Naive thymus-derived CD4-positive, alpha-beta T cell (primary cell): ENCODE results near the gene GPT2. TPM values are rescaled to one million over a fixed set of nuclear protein-coding genes. Genes with fewer than 3 reads are reported as not detected.
A peak's percentile ranks its signal among the peaks of the same experiment; 100 is the strongest.

Experiments
- ATAC-seq: fragments of 150-1000 bp; cut with Tn5 transposase; 2 replicates; pipeline ENCODE4 v1.10.0; 2021; ENCODE audit warnings: mild to moderate bottlenecking, moderate library complexity
- CTCF ChIA-PET: fragments of 350-600 bp; sonication (Branson Sonifier 250); formaldehyde crosslinking; loops from one replicate; lab custom pipeline; 2021; ENCODE audit warnings: antibody characterized with exemption; lab: Charles Lee
- POLR2A ChIA-PET: fragments of 350-600 bp; sonication (Branson Sonifier 250); formaldehyde crosslinking; loops from one replicate; lab custom pipeline; 2021; ENCODE audit warnings: antibody characterized with exemption, inconsistent platforms; lab: Charles Lee
- DNase-seq, 9 donors: peaks; one replicate each; pipeline versions ENCODE4 v3.0.0 to v3.0.0-alpha.2; 2020 to 2022; ENCODE audit warnings: mixed read lengths in 1 of 9
- H3K27ac ChIP-seq: one replicate; pipeline ENCODE4 v1.7.0; 2013; ENCODE audit warnings: mild to moderate bottlenecking, low read depth, low read length, moderate library complexity
- H3K27me3 ChIP-seq, 2 donors: one replicate each; pipeline ENCODE4 v1.7.0; 2013; ENCODE audit warnings: low read length in 2 of 2, mild to moderate bottlenecking in 2 of 2, moderate library complexity in 2 of 2; ENCODE audit not compliant: control insufficient read depth in 2 of 2, insufficient read depth in 2 of 2
- H3K36me3 ChIP-seq, 3 experiments: 1 replicate in 2 of 3; 2 replicates in 1 of 3; pipeline ENCODE4 v1.7.0; 2013; ENCODE audit warnings: low read length in 3 of 3, mild to moderate bottlenecking in 3 of 3, moderate library complexity in 1 of 3; ENCODE audit not compliant: insufficient read depth in 3 of 3, control insufficient read depth in 2 of 3
- H3K4me1 ChIP-seq, 2 donors: one replicate each; pipeline ENCODE4 v1.7.0; 2013; ENCODE audit warnings: low read length in 2 of 2, mild to moderate bottlenecking in 2 of 2, moderate library complexity in 1 of 2; ENCODE audit not compliant: control insufficient read depth in 2 of 2, insufficient read depth in 2 of 2
- H3K4me3 ChIP-seq: 2 replicates; pipeline ENCODE4 v1.7.0; 2013; ENCODE audit warnings: mild to moderate bottlenecking, low read length
- H3K9me3 ChIP-seq, 3 experiments: 1 replicate in 2 of 3; 2 replicates in 1 of 3; pipeline ENCODE4 v1.7.0; 2013; ENCODE audit warnings: low read length in 3 of 3; ENCODE audit not compliant: control insufficient read depth in 2 of 3
- H3K27ac Mint-ChIP-seq, 9 donors: one replicate each; pipeline ENCODE4 v1.8.0; 2020 to 2022; ENCODE audit warnings: mixed read lengths in 9 of 9, mild to moderate bottlenecking in 8 of 9, moderate library complexity in 5 of 9, inconsistent platforms in 2 of 9
- H3K27me3 Mint-ChIP-seq, 5 donors: one replicate each; pipeline ENCODE4 v1.8.0; 2021 to 2022; ENCODE audit warnings: mixed read lengths in 5 of 5, mild to moderate bottlenecking in 1 of 5
- H3K36me3 Mint-ChIP-seq, 5 donors: one replicate each; pipeline ENCODE4 v1.8.0; 2020 to 2022; ENCODE audit warnings: mixed read lengths in 5 of 5, mild to moderate bottlenecking in 3 of 5, inconsistent platforms in 1 of 5
- H3K4me1 Mint-ChIP-seq, 7 donors: one replicate each; pipeline ENCODE4 v1.8.0; 2020 to 2022; ENCODE audit warnings: mixed read lengths in 7 of 7, mild to moderate bottlenecking in 3 of 7, inconsistent platforms in 1 of 7
- H3K4me3 Mint-ChIP-seq, 10 donors: one replicate each; pipeline ENCODE4 v1.8.0; 2020 to 2022; ENCODE audit warnings: mild to moderate bottlenecking in 10 of 10, mixed read lengths in 10 of 10, moderate library complexity in 6 of 10, inconsistent platforms in 2 of 10
- H3K9me3 Mint-ChIP-seq, 11 donors: one replicate each; pipeline ENCODE4 v1.8.0; 2020 to 2022; ENCODE audit warnings: mixed read lengths in 11 of 11, mild to moderate bottlenecking in 4 of 11, inconsistent platforms in 1 of 11, moderate library complexity in 1 of 11
- intact Hi-C, 2 donors: fragments of 100-400 bp; cut with micrococcal nuclease; formaldehyde crosslinking; loops; one replicate each; pipeline ENCODE4 v1.15.1; 2023
- polyA plus RNA-seq, 2 donors: library from polyadenylated mRNA; unstranded; fragments of 300-500 nt; fragmentation: Illumina TruSeq; gene quantifications; one replicate each; pipeline ENCODE4 v1.2.3, GENCODE V29; 2021
- total RNA-seq, 6 experiments: library from RNA in 5 of 6; stranded (reverse) in 5 of 6; gene quantifications; 1 replicate in 5 of 6; 2 replicates in 1 of 6; pipeline ENCODE4 v1.2.3 and lab custom pipeline; 2021 to 2026

The GPT2 gene
- total and polyA plus RNA-seq, 7 experiments from 2014 or later = 0.40 to 7.7 (median 0.64) TPM

DNA sequence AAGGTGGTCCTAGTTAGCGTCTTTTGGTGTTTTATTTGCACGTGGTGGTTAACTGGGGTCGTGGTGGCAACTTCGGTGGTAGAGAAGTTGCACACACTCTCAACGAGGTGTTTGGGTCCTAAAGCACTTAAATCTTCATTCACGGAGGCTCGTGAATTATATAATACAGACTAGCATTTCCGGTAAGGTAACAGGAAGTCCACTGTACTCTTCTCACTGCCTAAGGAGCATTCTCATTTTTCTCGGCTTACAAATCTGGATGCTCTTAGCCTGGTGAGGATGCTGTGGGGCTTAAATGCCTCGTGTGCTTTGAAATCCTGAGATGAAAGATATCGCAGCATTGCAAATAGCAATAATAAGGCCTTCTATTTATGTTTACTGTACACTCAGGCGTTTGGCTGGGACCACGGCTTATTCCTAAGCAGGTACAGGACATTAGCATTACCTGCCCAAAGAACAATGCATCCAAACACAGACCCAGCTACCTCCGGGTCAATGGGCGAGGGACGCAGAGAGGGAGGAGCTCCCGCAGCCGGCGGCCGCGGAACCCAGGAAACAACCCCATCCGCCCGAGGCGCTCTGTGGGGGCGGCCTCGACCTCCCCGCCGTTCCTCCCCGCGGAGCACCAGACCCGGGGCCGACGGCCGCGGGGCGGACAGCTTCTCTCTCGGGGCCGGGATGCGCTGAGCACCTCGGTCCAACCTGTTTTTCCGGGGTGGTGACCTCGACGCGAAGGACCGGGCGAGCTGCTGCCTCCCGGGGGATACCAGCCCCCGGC, 88.5 kb downstream of the GPT2 start:
- ATAC-seq (peak; percentile 12), DNase-seq (peak; percentile 17 to 69 (median 44))
- H3K4me3 ChIP-seq = peak overlapping the region; percentile 81
- H3K27ac ChIP-seq = peak overlapping the region; percentile 93
- H3K36me3 ChIP-seq = peaks cover 16 to 25% (median 20%) of the 10 kb centered on the region in 3 experiments
- intact Hi-C loops = loop anchor here (1.0 to 10.0 kb wide), 20 partner anchors 11 to 1638 kb away; partner anchors contain the start of genes C16orf87 (in 2 of the 2), ITFG1 (in 2 of the 2), LONP2 (in 2 of the 2) and NETO2 (in 2 of the 2)
- POLR2A ChIA-PET = interaction anchor here (0.6 to 3.5 kb wide), 13 partner anchors 10 to 1394 kb away, joined by 3 to 26 read pairs (median 5); partner anchors contain the start of genes C16orf87, ITFG1, ORC6 and PHKB
- no peaks in the 10 kb centered on the region for H3K9me3 ChIP-seq
- H3K9me3 Mint-ChIP-seq = no peaks in the 10 kb centered on the region
- H3K27me3 Mint-ChIP-seq = no peaks in the 10 kb centered on the region
- H3K27me3 ChIP-seq = no peaks in the 10 kb centered on the region
- H3K4me1 ChIP-seq = peaks cover 26 to 33% of the 10 kb centered on the region in 2 donors
- CTCF ChIA-PET = interaction anchor here (0.8 to 1.2 kb wide), 2 partner anchors 43 to 118 kb away, joined by 3 read pairs; no protein-coding TSS in a partner anchor
- H3K4me1 Mint-ChIP-seq = peaks cover 35 to 77% (median 59%) of the 10 kb centered on the region in 7 donors
- H3K27ac Mint-ChIP-seq = peak overlapping the region; percentile 87 to 99 (median 97)
- peaks cover 0 to 24% (median 17%) of the 10 kb centered on the region in 5 donors for H3K36me3 Mint-ChIP-seq
- H3K4me3 Mint-ChIP-seq = peak overlapping the region; percentile 88 to 98 (median 94)

DNA sequence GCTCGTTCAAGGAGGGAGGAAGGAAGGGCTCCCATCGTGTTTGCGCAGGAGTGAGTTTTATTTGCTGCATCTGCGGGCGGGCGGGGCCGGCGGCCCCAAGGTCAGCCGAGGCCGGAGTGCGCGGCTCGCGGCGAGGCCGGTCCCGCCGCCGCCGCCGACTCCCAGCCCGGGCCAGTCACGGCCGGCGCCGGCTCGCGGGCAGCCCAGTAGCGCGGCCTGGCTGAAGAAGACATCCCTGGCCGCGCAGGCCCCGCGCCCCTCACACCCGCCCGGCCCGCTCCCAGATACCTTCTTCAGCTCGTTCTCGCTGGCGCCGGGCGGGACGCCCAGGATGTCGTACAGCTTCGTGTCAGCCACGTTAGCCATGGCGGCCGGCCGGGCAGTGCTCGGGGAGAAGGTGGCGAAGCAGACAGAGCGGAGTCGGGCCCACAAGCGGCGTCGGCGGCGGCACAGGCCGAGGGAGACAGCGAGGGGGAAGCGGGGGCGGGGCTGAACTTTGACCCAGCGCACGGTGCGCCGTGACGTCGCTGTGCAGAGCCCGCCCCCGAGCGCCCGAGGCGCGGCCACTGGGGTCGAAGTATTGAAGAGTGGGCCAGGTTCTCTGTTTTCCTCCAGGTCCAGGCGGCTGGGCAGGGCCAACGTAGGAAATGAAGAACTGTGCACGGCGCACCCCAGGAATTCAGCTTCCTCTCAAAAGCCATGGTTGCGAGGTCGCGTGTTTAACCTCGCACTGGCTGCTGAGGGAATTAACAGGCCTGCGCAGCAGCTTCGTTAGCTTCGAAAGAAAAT, 89.2 kb downstream of the GPT2 start, which contains the start of gene DNAJA2:
DNAJA2 (minus strand) TSS at position 468 of the 789 bp plus-strand sequence; CDS start at position 366, 102 bp downstream.
- ChIA-PET CTCF (interaction anchor here (1.2 kb wide), 2 partner anchors 64 to 119 kb away, joined by 3 to 6 read pairs; no protein-coding TSS in a partner anchor), POLR2A (interaction anchor here (0.6 to 3.5 kb wide), 19 partner anchors 10 to 1639 kb away, joined by 3 to 26 read pairs (median 5); partner anchors contain the start of genes C16orf87, ITFG1, N4BP1 and ORC6)
- H3K4me1 ChIP-seq = peaks cover 26 to 33% of the 10 kb centered on the region in 2 donors
- H3K9me3 ChIP-seq = no peaks in the 10 kb centered on the region
- no peaks in the 10 kb centered on the region for H3K27me3 ChIP-seq
- ATAC-seq (peak; percentile 98), DNase-seq (peak; percentile 86 to 95 (median 92))
- peak within 1 kb of the TSS; percentile 81 for H3K4me3 ChIP-seq
- peak within 1 kb of the TSS; percentile 93 for H3K27ac ChIP-seq
- Mint-ChIP-seq H3K27ac (peak within 1 kb of the TSS; percentile 87 to 100 (median 99)), H3K27me3 (no peaks in the 10 kb centered on the region), H3K4me3 (peak within 1 kb of the TSS; percentile 88 to 98 (median 95)), H3K36me3 (peaks cover 0 to 24% (median 17%) of the 10 kb centered on the region in 5 donors), H3K4me1 (peaks cover 27 to 70% (median 51%) of the 10 kb centered on the region in 7 donors), H3K9me3 (no peaks in the 10 kb centered on the region)
- intact Hi-C loops = loop anchor here (1.0 to 10.0 kb wide), 20 partner anchors 12 to 1637 kb away; partner anchors contain the start of genes C16orf87 (in 2 of the 2), ITFG1 (in 2 of the 2), LONP2 (in 2 of the 2) and NETO2 (in 2 of the 2)
- peaks cover 8 to 17% (median 12%) of the 10 kb centered on the region in 3 experiments for H3K36me3 ChIP-seq

GRCh38 chr16:46973996-46974324, 89.8 kb downstream of the GPT2 start:
- Histone ChIP-seq H3K27ac (peak overlapping the region; percentile 93), H3K4me3 (peak overlapping the region; percentile 81), H3K4me1 (peaks cover 26 to 31% of the 10 kb centered on the region in 2 donors), H3K27me3 (no peaks in the 10 kb centered on the region), H3K36me3 (peaks cover 3 to 11% (median 7%) of the 10 kb centered on the region in 3 experiments), H3K9me3 (no peaks in the 10 kb centered on the region)
- ChIA-PET CTCF (interaction anchor here (1.2 kb wide), 1 partner anchor 64 kb away, joined by 6 read pairs; no protein-coding TSS in a partner anchor), POLR2A (interaction anchor here (0.5 to 3.5 kb wide), 19 partner anchors 9 to 1639 kb away, joined by 3 to 26 read pairs (median 5); partner anchors contain the start of genes C16orf87, ITFG1, N4BP1 and PHKB)
- DNase-seq = no peak
- H3K27ac Mint-ChIP-seq = peak overlapping the region; percentile 87 to 100 (median 99)
- no peaks in the 10 kb centered on the region for H3K9me3 Mint-ChIP-seq
- peaks cover 27 to 64% (median 47%) of the 10 kb centered on the region in 7 donors for H3K4me1 Mint-ChIP-seq
- H3K36me3 Mint-ChIP-seq = peaks cover 0 to 22% (median 16%) of the 10 kb centered on the region in 5 donors
- intact Hi-C loops = loop anchor here (1.0 to 10.0 kb wide), 21 partner anchors 13 to 1637 kb away; partner anchors contain the start of genes C16orf87 (in 2 of the 2), GPT2 (in 2 of the 2), ITFG1 (in 2 of the 2) and LONP2 (in 2 of the 2)
- H3K4me3 Mint-ChIP-seq = peak overlapping the region; percentile 88 to 97 (median 93)
- ATAC-seq = no peak
- H3K27me3 Mint-ChIP-seq = no peaks in the 10 kb centered on the region

DNA sequence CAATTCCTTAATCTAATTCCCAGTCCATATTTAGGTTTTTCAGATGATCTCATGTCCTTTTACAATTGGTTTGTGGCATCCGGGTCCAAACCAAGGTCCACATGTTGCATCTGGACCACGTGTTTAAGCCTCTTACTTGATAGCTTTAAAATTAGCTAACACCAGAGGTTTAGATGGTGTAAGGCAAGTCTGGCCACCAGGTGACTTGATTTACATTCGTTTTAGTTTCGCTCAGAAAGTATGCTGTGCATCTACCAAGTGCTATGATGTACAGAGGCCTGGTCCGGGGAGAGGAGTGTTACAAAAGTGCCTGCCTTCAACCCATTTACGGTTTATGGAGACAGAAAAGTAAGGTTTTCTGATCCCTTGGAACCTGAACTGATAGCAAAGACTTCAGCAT, 90.2 kb downstream of the GPT2 start:
- H3K4me3 Mint-ChIP-seq = peak overlapping the region; percentile 88 to 97 (median 93)
- Histone ChIP-seq H3K4me1 (peaks cover 26 to 27% of the 10 kb centered on the region in 2 donors), H3K27ac (peak overlapping the region; percentile 93), H3K36me3 (peaks cover under 1 to 9% (median 4%) of the 10 kb centered on the region in 3 experiments), H3K9me3 (no peaks in the 10 kb centered on the region), H3K27me3 (no peaks in the 10 kb centered on the region), H3K4me3 (peak overlapping the region; percentile 81)
- ChIA-PET POLR2A (interaction anchor here (0.5 to 3.5 kb wide), 17 partner anchors 9 to 1639 kb away, joined by 3 to 26 read pairs (median 5); partner anchors contain the start of genes C16orf87, ITFG1, N4BP1 and PHKB), CTCF (interaction anchor here (1.2 kb wide), 1 partner anchor 63 kb away, joined by 6 read pairs; no protein-coding TSS in a partner anchor)
- DNase-seq (peak in 7 of 9 donors; percentile 23 to 38 (median 29)), ATAC-seq (no peak)
- peaks cover 0 to 2% (median 0%) of the 10 kb centered on the region in 11 donors for H3K9me3 Mint-ChIP-seq
- no peaks in the 10 kb centered on the region for H3K27me3 Mint-ChIP-seq
- intact Hi-C loops = loop anchor here (1.0 to 10.0 kb wide), 5 partner anchors 42 to 1393 kb away; partner anchors contain the start of genes NETO2 (in 2 of the 2) and GPT2 (in 1 of the 2)
- peaks cover 0 to 20% (median 12%) of the 10 kb centered on the region in 5 donors for H3K36me3 Mint-ChIP-seq
- H3K27ac Mint-ChIP-seq = peak overlapping the region; percentile 87 to 100 (median 99)
- peaks cover 30 to 63% (median 43%) of the 10 kb centered on the region in 7 donors for H3K4me1 Mint-ChIP-seq

GRCh38 chr16:46975165-46975564, 91.0 kb downstream of the GPT2 start:
- POLR2A ChIA-PET = interaction anchor here (1.0 to 3.5 kb wide), 3 partner anchors 10 to 486 kb away, joined by 4 to 22 read pairs (median 9); partner anchors contain the start of genes ITFG1 and PHKB

More at GRCh38 chr16:46975165-46975564, 91.0 kb downstream of the GPT2 start:
- Mint-ChIP-seq H3K9me3 (peaks cover 0 to 2% (median 0%) of the 10 kb centered on the region in 11 donors), H3K27ac (peak overlapping the region; percentile 31 to 100 (median 97)), H3K4me1 (peaks cover 28 to 58% (median 41%) of the 10 kb centered on the region in 7 donors), H3K4me3 (peak overlapping the region in 5 of 10 donors; percentile 39 to 97 (median 94)), H3K36me3 (peaks cover 0 to 19% (median 12%) of the 10 kb centered on the region in 5 donors), H3K27me3 (no peaks in the 10 kb centered on the region)
- Histone ChIP-seq H3K4me1 (peaks cover 20 to 25% of the 10 kb centered on the region in 2 donors), H3K9me3 (no peaks in the 10 kb centered on the region), H3K4me3 (no peak overlapping the region), H3K27ac (peak overlapping the region; percentile 93), H3K27me3 (no peaks in the 10 kb centered on the region), H3K36me3 (peaks cover 0 to 5% (median 0%) of the 10 kb centered on the region in 3 experiments)
- CTCF ChIA-PET = no interaction called here
- intact Hi-C loops = loop anchor here (2.0 to 10.0 kb wide), 2 partner anchors 42 to 170 kb away; partner anchors contain the start of gene NETO2 (in 1 of the 2)
- DNase-seq = no peak
- no peak for ATAC-seq
